H9 (cell line): ENCODE measurements around the gene CPM. TPM values are rescaled to one million over a fixed set of nuclear protein-coding genes. Genes with fewer than 3 reads are reported as not detected.

Source experiments
- DNase-seq: peaks from one replicate; pipeline ENCODE4 v3.0.0-alpha.2; 2017
- H2AFZ ChIP-seq: one replicate; pipeline ENCODE4 v1.6.1; 2013; ENCODE audit warnings: mild to moderate bottlenecking, low read length, control low read depth, moderate library complexity
- H2AK5ac ChIP-seq: 2 replicates; pipeline ENCODE4 v1.6.1; 2013; ENCODE audit warnings: low read length, control low read depth, mixed read lengths; ENCODE audit not compliant: insufficient read length
- H2BK120ac ChIP-seq: one replicate; pipeline ENCODE4 v1.6.1; 2013; ENCODE audit warnings: low read depth, mild to moderate bottlenecking, low read length, control low read depth, inconsistent platforms; ENCODE audit not compliant: poor library complexity, severe bottlenecking
- H2BK12ac ChIP-seq: 2 replicates; pipeline ENCODE4 v1.6.1; 2013; ENCODE audit warnings: low read length, control low read depth, mixed read lengths, low read depth; ENCODE audit not compliant: insufficient read length
- H2BK15ac ChIP-seq: 2 replicates; pipeline ENCODE4 v1.6.1; 2013; ENCODE audit warnings: low read depth, low read length, control low read depth
- H2BK20ac ChIP-seq: one replicate; pipeline ENCODE4 v1.6.1; 2013; ENCODE audit warnings: low read depth, mild to moderate bottlenecking, low read length, control low read depth, inconsistent platforms; ENCODE audit not compliant: poor library complexity, severe bottlenecking
- H2BK5ac ChIP-seq: 2 replicates; pipeline ENCODE4 v1.6.1; 2013; ENCODE audit warnings: low read length, control low read depth, mixed read lengths; ENCODE audit not compliant: insufficient read length
- H3K14ac ChIP-seq: 2 replicates; pipeline ENCODE4 v1.6.1; 2013; ENCODE audit warnings: low read length, control low read depth; ENCODE audit not compliant: insufficient read depth
- H3K18ac ChIP-seq: 2 replicates; pipeline ENCODE4 v1.6.1; 2013; ENCODE audit warnings: low read depth, mild to moderate bottlenecking, mixed read lengths, low read length, control low read depth; ENCODE audit not compliant: insufficient read length
- H3K23ac ChIP-seq: 2 replicates; pipeline ENCODE4 v1.6.1; 2013; ENCODE audit warnings: low read length, control low read depth, mixed read lengths, low read depth; ENCODE audit not compliant: insufficient read length
- H3K23me2 ChIP-seq: 2 replicates; pipeline ENCODE4 v1.6.1; 2013; ENCODE audit warnings: low read depth, mild to moderate bottlenecking, mixed read lengths, low read length, control low read depth; ENCODE audit not compliant: insufficient read length, poor library complexity, severe bottlenecking
- H3K27ac ChIP-seq: 2 replicates; pipeline ENCODE4 v1.5.1; 2013; ENCODE audit warnings: low read length, control low read depth, mixed read lengths, low read depth; ENCODE audit not compliant: insufficient read length
- H3K27me3 ChIP-seq: 2 replicates; pipeline ENCODE4 v1.6.1; 2013; ENCODE audit warnings: low read length, control low read depth, inconsistent platforms; ENCODE audit not compliant: insufficient read depth
- H3K4ac ChIP-seq: 2 replicates; pipeline ENCODE4 v1.6.1; 2013; ENCODE audit warnings: low read depth, mild to moderate bottlenecking, control low read depth, inconsistent platforms, low read length, moderate library complexity
- H3K4me1 ChIP-seq: 2 replicates; pipeline ENCODE4 v1.6.1; 2013; ENCODE audit warnings: low read length, control low read depth, inconsistent platforms; ENCODE audit not compliant: insufficient read depth
- H3K4me2 ChIP-seq: 2 replicates; pipeline ENCODE4 v1.6.1; 2013; ENCODE audit warnings: low read length, control low read depth, mixed read lengths; ENCODE audit not compliant: insufficient read length, insufficient read depth
- H3K56ac ChIP-seq: 2 replicates; pipeline ENCODE4 v1.6.1; 2013; ENCODE audit warnings: low read depth, mild to moderate bottlenecking, mixed read lengths, low read length, control low read depth; ENCODE audit not compliant: insufficient read length
- H3K79me1 ChIP-seq: 2 replicates; pipeline ENCODE4 v1.6.1; 2013; ENCODE audit warnings: low read depth, mild to moderate bottlenecking, moderate library complexity, low read length, control low read depth, inconsistent platforms; ENCODE audit not compliant: insufficient read depth, poor library complexity, severe bottlenecking
- H3K79me2 ChIP-seq: 2 replicates; pipeline ENCODE4 v1.6.1; 2013; ENCODE audit warnings: low read length, control low read depth, inconsistent platforms; ENCODE audit not compliant: insufficient read depth
- H3K9ac ChIP-seq: 2 replicates; pipeline ENCODE4 v1.6.1; 2013; ENCODE audit warnings: low read length, control low read depth, mixed read lengths; ENCODE audit not compliant: insufficient read length; ENCODE audit errors: extremely low read depth
- H3K9me3 ChIP-seq: one replicate; pipeline ENCODE4 v1.6.1; 2013; ENCODE audit warnings: low read depth, low read length, inconsistent platforms; ENCODE audit not compliant: control insufficient read depth
- H3T11ph ChIP-seq: one replicate; pipeline ENCODE4 v1.6.1; 2013; ENCODE audit warnings: mild to moderate bottlenecking, low read length, control low read depth, inconsistent platforms
- H4K20me1 ChIP-seq: one replicate; pipeline ENCODE4 v1.6.1; 2013; ENCODE audit not compliant: control insufficient read depth, insufficient read length, insufficient read depth
- H4K5ac ChIP-seq: 2 replicates; pipeline ENCODE4 v1.6.1; 2013; ENCODE audit warnings: low read depth, mild to moderate bottlenecking, mixed read lengths, low read length, control low read depth; ENCODE audit not compliant: insufficient read length
- H4K8ac ChIP-seq: replicated peaks from 2 replicates; pipeline ENCODE4 v1.6.1; 2013; ENCODE audit warnings: low read length, control low read depth, mixed read lengths, low read depth; ENCODE audit not compliant: insufficient read length
- H4K91ac ChIP-seq: 2 replicates; pipeline ENCODE4 v1.6.1; 2013; ENCODE audit warnings: low read depth, mild to moderate bottlenecking, moderate library complexity, mixed read lengths, low read length, control low read depth; ENCODE audit not compliant: insufficient read length
- H3K27ac Mint-ChIP-seq, 3 experiments: 2 replicates in 2 of 3; 3 replicates in 1 of 3; pipeline ENCODE4 v1.8.0; 2020 to 2021; ENCODE audit warnings: mixed read lengths in 3 of 3, mild to moderate bottlenecking in 1 of 3, moderate library complexity in 1 of 3
- H3K27me3 Mint-ChIP-seq: 2 replicates; pipeline ENCODE4 v1.8.0; 2021; ENCODE audit warnings: low read depth, mild to moderate bottlenecking, moderate library complexity, mixed read lengths
- H3K36me3 Mint-ChIP-seq, 3 experiments: 2 replicates in 2 of 3; 3 replicates in 1 of 3; pipeline ENCODE4 v1.8.0; 2020 to 2021; ENCODE audit warnings: low read depth in 3 of 3, mixed read lengths in 3 of 3; ENCODE audit not compliant: insufficient read depth in 1 of 3
- H3K4me1 Mint-ChIP-seq, 2 experiments: 2 replicates each; pipeline ENCODE4 v1.8.0; 2020; ENCODE audit warnings: mixed read lengths in 2 of 2
- H3K4me3 Mint-ChIP-seq, 2 experiments: 2 replicates in 1 of 2; 3 replicates in 1 of 2; pipeline ENCODE4 v1.8.0; 2020 to 2021; ENCODE audit warnings: mild to moderate bottlenecking in 2 of 2, mixed read lengths in 2 of 2, moderate library complexity in 1 of 2
- H3K9me3 Mint-ChIP-seq, 2 experiments: 2 replicates in 1 of 2; 3 replicates in 1 of 2; pipeline ENCODE4 v1.8.0; 2020; ENCODE audit warnings: mild to moderate bottlenecking in 2 of 2, mixed read lengths in 2 of 2, moderate library complexity in 1 of 2
- CTCF ChIP-seq: fragments of 200-600 bp; sonication (generic); conservative IDR thresholded peaks from 3 replicates; pipeline ENCODE4 v1.8.0; 2021; ENCODE audit warnings: antibody characterized with exemption, mild to moderate bottlenecking
- WGBS: extraction: QIAGEN DNeasy Blood & Tissue Kit; methylation state at CpG from one replicate; pipeline ENCODE4 v1.1.7; 2013; ENCODE audit warnings: missing lambda C conversion rate, low lambda C conversion rate, mixed read lengths; ENCODE audit not compliant: insufficient read length; ENCODE audit errors: extremely low coverage; 5-methylcytosine and 5-hydroxymethylcytosine counted together
- total RNA-seq: library from RNA; stranded (reverse); gene quantifications from 2 replicates; pipeline ENCODE4 v1.2.1, GENCODE V29; 2021

CPM gene
- total RNA-seq, 1 experiment from 2014 or later, result 1.2 TPM

DNA sequence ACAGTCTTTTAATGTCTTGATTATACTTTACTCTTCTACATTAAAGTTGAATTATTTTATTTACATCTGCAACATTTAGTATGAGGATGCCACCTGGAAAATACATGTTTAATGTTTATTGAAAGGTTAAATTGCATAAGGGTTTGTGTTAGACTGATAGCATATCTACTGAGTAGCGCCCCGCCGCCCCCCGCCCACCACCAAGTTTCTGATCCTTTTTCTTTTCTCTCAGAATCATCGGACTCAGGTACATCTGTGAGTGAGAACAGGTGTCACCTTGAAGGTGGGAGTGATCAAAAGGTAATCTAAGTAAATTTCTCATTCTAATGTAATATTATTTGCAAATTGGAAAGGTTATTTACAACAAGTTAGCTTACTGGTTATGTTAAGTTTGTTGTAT, 108.8 kb downstream of the CPM start:
- no peak overlapping the region for H2BK12ac ChIP-seq
- H3K18ac ChIP-seq, result no peak overlapping the region
- Mint-ChIP-seq H3K4me1 (no peaks in the 10 kb centered on the region), H3K27me3 (no peaks in the 10 kb centered on the region), H3K9me3 (no peaks in the 10 kb centered on the region), H3K36me3 (peaks cover 25 to 92% (median 77%) of the 10 kb centered on the region in 3 experiments; a peak in 6 of 7 replicates), H3K27ac (no peak overlapping the region), H3K4me3 (no peak overlapping the region)
- TF ChIP-seq CTCF, result no peak
- H3K27me3 ChIP-seq, result no peaks in the 10 kb centered on the region
- H3K4me1 ChIP-seq, result no peaks in the 10 kb centered on the region
- H4K5ac ChIP-seq, result no peak overlapping the region
- H3K14ac ChIP-seq, result no peak overlapping the region
- no peak overlapping the region for H3K27ac ChIP-seq
- no peaks in the 10 kb centered on the region for H3K79me2 ChIP-seq
- no peak overlapping the region for H2AFZ ChIP-seq
- no peak overlapping the region for H2BK120ac ChIP-seq
- no peak overlapping the region for H3T11ph ChIP-seq
- H3K4me2 ChIP-seq, result no peak overlapping the region
- H3K4ac ChIP-seq, result no peak overlapping the region
- no peaks in the 10 kb centered on the region for H3K79me1 ChIP-seq
- no peak overlapping the region for H2BK20ac ChIP-seq
- H4K20me1 ChIP-seq, result no peaks in the 10 kb centered on the region
- H3K56ac ChIP-seq, result no peak overlapping the region
- no peak overlapping the region for H3K23ac ChIP-seq
- H4K8ac ChIP-seq, result no peak overlapping the region
- no peaks in the 10 kb centered on the region for H3K23me2 ChIP-seq
- H2AK5ac ChIP-seq, result no peak overlapping the region
- no peak overlapping the region for H3K9ac ChIP-seq
- no CpG with 5 or more reads among the region's 5 CpGs for WGBS
- no peak overlapping the region for H2BK15ac ChIP-seq
- DNase-seq, result no peak
- H3K9me3 ChIP-seq, result no peaks in the 10 kb centered on the region
- no peak overlapping the region for H4K91ac ChIP-seq
- H2BK5ac ChIP-seq, result no peak overlapping the region
